Heart right ventricle (tissue), 16 donors: ENCODE data around the gene CDT1. TPM values are rescaled to one million over a fixed set of nuclear protein-coding genes. Genes with fewer than 3 reads are reported as not detected.

Source experiments
- ATAC-seq, 8 donors: fragments of 200-7000 bp; cut with Tn5 transposase; one replicate each; pipeline ENCODE4 v1.9.1; 2020; ENCODE audit warnings: mild to moderate bottlenecking in 8 of 8, moderate library complexity in 8 of 8, moderate number of reproducible peaks in 1 of 8
- DNase-seq, 2 donors: peaks; one replicate each; pipeline ENCODE4 v3.0.0-alpha.2; 2020
- H3K27ac ChIP-seq, 10 donors: fragments of 200-600 bp; sonication (generic) in 2 of 10; one replicate each; pipeline versions ENCODE4 v1.5.0 to v1.8.0; 2020 to 2022; ENCODE audit warnings: mild to moderate bottlenecking in 3 of 10
- H3K27me3 ChIP-seq, 7 donors: fragments of 200-600 bp; one replicate each; pipeline ENCODE4 v1.8.0; 2021 to 2022; ENCODE audit warnings: mild to moderate bottlenecking in 2 of 7
- H3K36me3 ChIP-seq, 9 donors: fragments of 200-600 bp; sonication (generic) in 1 of 9; one replicate each; pipeline versions ENCODE4 v1.5.0 to v1.8.0; 2020 to 2022; ENCODE audit warnings: mild to moderate bottlenecking in 2 of 9
- H3K4me1 ChIP-seq, 9 donors: fragments of 200-600 bp; sonication (generic) in 1 of 9; one replicate each; pipeline versions ENCODE4 v1.5.0 to v1.8.0; 2020 to 2022; ENCODE audit warnings: mild to moderate bottlenecking in 4 of 9
- H3K4me3 ChIP-seq, 10 donors: fragments of 200-600 bp; sonication (generic) in 2 of 10; one replicate each; pipeline versions ENCODE4 v1.5.0 to v1.8.0; 2020 to 2022; ENCODE audit warnings: mild to moderate bottlenecking in 7 of 10, moderate library complexity in 2 of 10
- H3K9me3 ChIP-seq, 11 donors: fragments of 200-600 bp in 10 of 11; sonication (generic) in 2 of 11; one replicate each; pipeline versions ENCODE4 v1.5.0 to v1.8.0; 2013 to 2022; ENCODE audit warnings: mild to moderate bottlenecking in 2 of 11, control low read depth in 1 of 11, moderate library complexity in 1 of 11
- WGBS, 2 donors: extraction: QIAGEN DNeasy Blood & Tissue Kit; methylation state at CpG; one replicate each; pipeline ENCODE4 v1.1.7; 2013; ENCODE audit warnings: inconsistent platforms in 1 of 2; 5-methylcytosine and 5-hydroxymethylcytosine counted together
- intact Hi-C, 10 donors: fragments of 100-400 bp; cut with DNase I; formaldehyde crosslinking; loops; one replicate each; pipeline versions ENCODE4 v1.11.1 to v1.14.2; 2022
- polyA plus RNA-seq, 2 donors: library from polyadenylated mRNA; stranded (reverse); fragments of 200-250 nt; gene quantifications; one replicate each; pipeline ENCODE4 v1.2.3, GENCODE V29; 2013
- total RNA-seq, 10 donors: library from RNA; stranded (reverse); fragmentation: NEBNext Ultra II Directional in 3 of 10; extraction: Animal tissue kit (Norgen Biotek cat#: 25700) in 3 of 10; gene quantifications; one replicate each; pipeline versions ENCODE4 v1.2.1 to v1.2.4, GENCODE V29; 2021 to 2023
- TF ChIP-seq, protein P1 (sequence below), 9 donors: fragments of 200-600 bp; sonication (generic) in 2 of 9; IDR thresholded peaks; one replicate each; pipeline versions ENCODE4 v1.5.0 to v1.8.0; 2021 to 2022; ENCODE audit warnings: antibody characterized with exemption in 9 of 9, mild to moderate bottlenecking in 5 of 9, moderate library complexity in 1 of 9
- donor health status: Arrhythmogenic right ventricular cardiomyopathy.
- donor health status: ischemic (EF 13 %, LVEDD 7.1; RV severe dilation, severe dysfunction).
- donor health status: healthy with polysubstance abuse.
- donor health status: DM: no; HTN: yes; CAD: no.
- donor health status: DM: no; HTN: no; CAD: no.
- donor health status: ischemic (EF 25% LVEDD 6.9; RV normal size, moderate dysfunction).
- donor health status: ischemic (EF 25% LVEDD 5.7; RV mildly dilated, moderate dysfunction).
- donor health status: healthy.
- donor health status: DM: yes; HTN: yes; CAD: no.
- donor health status: Ischemic cardiomyopathy.
- donor health status: ischemic (EF 35%, LVEDD 5.7; RV mildly dilated, moderate dysfunction).
- donor health status: nonischemic (EF 11% LVEDD 7.7; RV severe dilation, severe dysfunction).
- donor health status: DM: yes; HTN: yes; CAD: no.
- donor health status: PGD.
- donor health status: ischemic (EF 29% LVEDD 5.4; RV normal size, mild dysfunction).
- donor health status: nonischemic (EF 23%, LVEDD 6.1; RV moderate dilation, normal function).

Gene CDT1
- total and polyA plus RNA-seq, 12 donors = 0.15 to 2.6 (median 0.35) TPM

DNA sequence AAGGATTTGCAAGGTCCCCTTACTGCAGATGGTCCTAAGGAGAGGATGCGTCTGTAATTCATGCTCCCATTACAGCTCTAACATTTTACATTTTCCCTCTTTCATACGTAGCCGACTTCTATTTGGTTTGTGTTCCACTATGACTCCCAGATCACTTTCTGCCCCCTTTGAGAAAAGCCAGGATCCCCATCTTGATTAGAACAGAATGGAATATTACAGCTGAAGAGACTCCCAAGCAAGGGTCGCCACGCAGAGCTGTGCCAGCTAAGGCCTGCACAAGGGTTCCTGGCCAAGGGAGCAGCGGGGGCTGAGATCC is 3.4 kb upstream of the CDT1 start:
- H3K9me3 ChIP-seq = no peaks in the 10 kb centered on the region
- H3K27ac ChIP-seq = no peak overlapping the region
- no peak overlapping the region for H3K4me3 ChIP-seq
- intact Hi-C loops = no loop called here
- ATAC-seq (no peak), DNase-seq (no peak)
- TF ChIP-seq, protein P1, sequence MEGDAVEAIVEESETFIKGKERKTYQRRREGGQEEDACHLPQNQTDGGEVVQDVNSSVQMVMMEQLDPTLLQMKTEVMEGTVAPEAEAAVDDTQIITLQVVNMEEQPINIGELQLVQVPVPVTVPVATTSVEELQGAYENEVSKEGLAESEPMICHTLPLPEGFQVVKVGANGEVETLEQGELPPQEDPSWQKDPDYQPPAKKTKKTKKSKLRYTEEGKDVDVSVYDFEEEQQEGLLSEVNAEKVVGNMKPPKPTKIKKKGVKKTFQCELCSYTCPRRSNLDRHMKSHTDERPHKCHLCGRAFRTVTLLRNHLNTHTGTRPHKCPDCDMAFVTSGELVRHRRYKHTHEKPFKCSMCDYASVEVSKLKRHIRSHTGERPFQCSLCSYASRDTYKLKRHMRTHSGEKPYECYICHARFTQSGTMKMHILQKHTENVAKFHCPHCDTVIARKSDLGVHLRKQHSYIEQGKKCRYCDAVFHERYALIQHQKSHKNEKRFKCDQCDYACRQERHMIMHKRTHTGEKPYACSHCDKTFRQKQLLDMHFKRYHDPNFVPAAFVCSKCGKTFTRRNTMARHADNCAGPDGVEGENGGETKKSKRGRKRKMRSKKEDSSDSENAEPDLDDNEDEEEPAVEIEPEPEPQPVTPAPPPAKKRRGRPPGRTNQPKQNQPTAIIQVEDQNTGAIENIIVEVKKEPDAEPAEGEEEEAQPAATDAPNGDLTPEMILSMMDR (IDR thresholded peaks at IDR 0.05) = no peak
- WGBS, 2 donors = 80 to 85% methylated on average over 6 of the region's 6 CpGs
- no peaks in the 10 kb centered on the region for H3K36me3 ChIP-seq
- H3K4me1 ChIP-seq = peaks cover 0 to 30% (median 15%) of the 10 kb centered on the region in 9 donors
- H3K27me3 ChIP-seq = peaks cover 0 to 4% (median 0%) of the 10 kb centered on the region in 7 donors

DNA sequence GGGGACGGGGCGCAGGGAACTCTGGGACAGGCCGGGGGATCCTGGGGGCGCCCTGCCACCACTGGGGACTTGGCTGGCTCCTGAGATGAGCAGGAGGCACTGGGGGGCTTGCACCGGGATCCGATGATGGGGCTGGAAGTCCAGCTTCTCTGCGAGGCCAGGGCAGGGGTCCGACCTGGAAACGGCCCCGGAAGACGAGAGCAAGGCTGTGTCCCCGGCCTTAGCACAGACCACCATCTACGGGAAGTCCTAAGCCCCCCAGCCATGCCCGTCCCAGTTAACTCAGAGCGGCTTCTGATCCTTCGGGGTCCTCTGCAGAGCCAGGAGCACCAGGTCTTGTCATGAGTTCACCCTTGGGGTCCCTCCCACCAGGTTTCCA is 573 bp downstream of the CDT1 start:
- Histone ChIP-seq H3K27ac (no peak overlapping the region), H3K4me3 (peak overlapping the region in 8 of 10 donors; percentile 64 to 83 (median 72)), H3K36me3 (peaks cover 0 to 24% (median 0%) of the 10 kb centered on the region in 9 donors), H3K4me1 (peaks cover 0 to 30% (median 15%) of the 10 kb centered on the region in 9 donors), H3K9me3 (no peaks in the 10 kb centered on the region), H3K27me3 (no peaks in the 10 kb centered on the region)
- intact Hi-C loops = no loop called here
- 2 to 5% methylated on average over 16 of the region's 16 CpGs for WGBS, 2 donors
- DNase-seq (no peak), ATAC-seq (no peak)
- TF ChIP-seq, protein P1 (IDR thresholded peaks at IDR 0.05) = no peak

DNA sequence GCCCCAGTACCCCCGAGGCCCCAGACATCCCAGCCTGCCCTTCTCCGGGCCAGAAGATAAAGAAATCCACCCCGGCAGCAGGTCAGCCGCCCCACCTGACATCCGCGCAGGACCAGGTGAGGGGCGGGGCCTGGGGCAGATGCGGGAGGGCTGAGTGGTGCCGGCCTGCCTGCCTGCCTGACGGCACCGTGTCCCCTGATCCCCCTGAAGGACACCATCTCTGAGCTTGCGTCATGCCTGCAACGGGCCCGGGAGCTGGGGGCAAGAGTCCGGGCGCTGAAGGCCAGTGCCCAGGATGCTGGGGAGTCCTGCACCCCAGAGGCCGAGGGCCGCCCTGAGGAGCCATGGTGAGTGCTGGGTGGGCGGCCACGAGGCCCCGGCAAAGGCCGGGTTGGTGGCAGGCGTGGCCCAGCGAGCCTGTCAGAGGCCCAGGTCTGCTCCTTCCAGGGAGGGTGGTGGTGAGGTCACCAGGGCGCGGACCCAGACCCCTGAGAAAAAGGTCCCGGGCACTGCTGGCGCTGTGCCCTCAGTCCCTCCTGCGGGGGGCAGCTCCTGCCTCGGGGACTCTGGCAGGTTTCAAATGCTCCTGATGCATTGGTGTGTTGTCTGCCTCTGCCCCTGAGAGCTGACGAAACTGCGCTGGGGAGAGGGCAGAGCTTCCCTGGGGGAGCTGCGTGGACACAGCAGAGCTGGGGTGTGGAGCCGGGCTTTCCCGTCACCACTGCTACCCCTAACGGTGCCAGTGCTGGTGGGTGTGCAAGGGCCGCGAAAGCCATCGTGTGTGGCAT is 1.2 kb downstream of the CDT1 start:
- ATAC-seq (peak in 2 of 8 donors; percentile 1 to 9), DNase-seq (no peak)
- Histone ChIP-seq H3K4me1 (peaks cover 0 to 34% (median 15%) of the 10 kb centered on the region in 9 donors), H3K36me3 (peaks cover 0 to 29% (median 0%) of the 10 kb centered on the region in 9 donors), H3K4me3 (peak overlapping the region in 6 of 10 donors; percentile 64 to 83 (median 72)), H3K9me3 (no peaks in the 10 kb centered on the region), H3K27me3 (no peaks in the 10 kb centered on the region), H3K27ac (no peak overlapping the region)
- intact Hi-C loops = no loop called here
- TF ChIP-seq, protein P1 (IDR thresholded peaks at IDR 0.05) = no peak
- WGBS, 2 donors = 29% methylated on average over 39 of the region's 39 CpGs

DNA sequence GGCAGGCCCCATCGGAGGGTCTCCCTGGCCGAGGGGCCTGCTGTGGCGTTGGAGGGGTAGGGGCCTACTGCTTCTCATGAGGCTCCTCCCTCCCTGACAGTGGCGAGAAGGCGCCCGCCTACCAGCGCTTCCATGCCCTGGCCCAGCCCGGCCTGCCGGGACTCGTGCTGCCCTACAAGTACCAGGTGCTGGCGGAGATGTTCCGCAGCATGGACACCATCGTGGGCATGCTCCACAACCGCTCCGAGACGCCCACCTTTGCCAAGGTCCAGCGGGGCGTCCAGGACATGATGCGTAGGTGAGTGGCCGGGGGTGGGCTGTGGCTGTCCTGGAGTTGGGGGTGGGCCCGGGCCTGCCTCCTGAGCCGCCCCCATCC is 1.7 kb downstream of the CDT1 start:
- Histone ChIP-seq H3K27ac (no peak overlapping the region), H3K4me1 (peaks cover 5 to 35% (median 20%) of the 10 kb centered on the region in 9 donors), H3K9me3 (no peaks in the 10 kb centered on the region), H3K27me3 (no peaks in the 10 kb centered on the region), H3K36me3 (peaks cover 0 to 31% (median 0%) of the 10 kb centered on the region in 9 donors), H3K4me3 (peak overlapping the region in 1 of 10 donors; percentile 73)
- TF ChIP-seq, protein P1 (IDR thresholded peaks at IDR 0.05) = no peak
- intact Hi-C loops = no loop called here
- DNase-seq = no peak
- 87 to 95% methylated on average over 22 of the region's 22 CpGs for WGBS, 2 donors
- ATAC-seq = peak in 1 of 8 donors; percentile 8
